Measurements from ENCODE around the gene TMOD4. TPM values are rescaled to one million over a fixed set of nuclear protein-coding genes. Genes with fewer than 3 reads are reported as not detected.
A peak's percentile ranks its signal among the peaks of the same experiment; 100 is the strongest.
"Not testable (repeated sequence)": the region's sequence is repeated elsewhere in the genome, so short reads cannot be mapped to it uniquely, and the experiment has no call there.

TMOD4 gene
- total and polyA plus RNA-seq, 2 donors, result 0.76 to 2.3 TPM

- Histone ChIP-seq H3K27ac (ENCODE audit: low read depth) (no peak overlapping the region), H3K36me3 (ENCODE audit: insufficient read depth) (no peaks in the 10 kb centered on the region), H3K4me1 (ENCODE audit: insufficient read depth) (no peaks in the 10 kb centered on the region), H3K4me3 (ENCODE audit: low read depth, low read length) (no peak overlapping the region)
- no peak for DNase-seq (ENCODE audit: extremely low spot score)
- 89% methylated on average over 1 of the region's 1 CpG for WGBS
These were observed 18.1 kb upstream of the TMOD4 start for GRCh38 chr1:151193856-151194255.

DNA sequence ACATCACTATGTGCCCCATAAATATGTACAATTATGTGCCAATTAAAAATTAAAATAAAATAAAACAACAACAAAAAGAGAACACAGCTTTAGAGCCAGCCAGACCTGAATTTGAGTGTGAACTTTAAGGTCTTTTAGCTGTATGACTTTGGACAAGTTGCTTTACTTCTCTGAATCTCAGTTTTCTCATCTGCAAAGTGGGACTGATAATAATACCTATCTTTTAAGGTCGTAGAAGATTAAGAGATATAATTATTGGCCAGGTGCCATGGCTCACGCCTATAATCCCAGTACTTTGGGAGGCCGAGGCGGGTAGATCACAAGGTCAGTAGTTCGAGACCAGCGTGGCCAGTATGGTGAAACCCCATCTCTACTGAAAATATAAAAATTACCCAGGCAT lies 17.5 kb upstream of the TMOD4 start:
- H3K27ac ChIP-seq (ENCODE audit: low read depth), result no peak overlapping the region
- H3K4me3 ChIP-seq (ENCODE audit: low read depth, low read length), result no peak overlapping the region
- H3K4me1 ChIP-seq (ENCODE audit: insufficient read depth), result no peaks in the 10 kb centered on the region
- no peaks in the 10 kb centered on the region for H3K36me3 ChIP-seq (ENCODE audit: insufficient read depth)
- DNase-seq (ENCODE audit: extremely low spot score), result no peak
- WGBS, result 73% methylated on average over 6 of the region's 6 CpGs

DNA sequence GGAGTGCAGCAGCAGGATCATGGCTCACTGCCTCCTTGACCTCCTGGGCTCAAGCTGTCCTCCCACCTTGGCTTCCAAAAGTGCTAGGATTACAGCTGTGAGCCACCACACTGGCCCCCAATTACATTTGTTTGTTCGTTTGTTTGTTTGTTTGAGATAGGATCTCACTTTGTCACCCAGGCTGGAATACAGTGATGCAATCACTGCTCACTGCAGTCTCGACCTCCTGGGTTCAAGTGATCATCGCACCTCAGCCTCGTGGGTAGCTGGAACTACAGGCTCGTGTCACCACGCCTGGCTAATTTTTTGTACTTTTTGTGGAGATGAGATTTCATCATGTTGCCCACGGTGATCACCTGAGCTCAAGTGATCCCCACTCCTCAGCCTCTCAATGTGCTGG lies 16.3 kb upstream of the TMOD4 start:
- no peak overlapping the region for H3K27ac ChIP-seq (ENCODE audit: low read depth)
- H3K36me3 ChIP-seq (ENCODE audit: insufficient read depth), result no peaks in the 10 kb centered on the region
- H3K4me1 ChIP-seq (ENCODE audit: insufficient read depth), result no peaks in the 10 kb centered on the region
- no peak overlapping the region for H3K4me3 ChIP-seq (ENCODE audit: low read depth, low read length)
- no peak for DNase-seq (ENCODE audit: extremely low spot score)
- 79% methylated on average over 7 of the region's 7 CpGs for WGBS

DNA sequence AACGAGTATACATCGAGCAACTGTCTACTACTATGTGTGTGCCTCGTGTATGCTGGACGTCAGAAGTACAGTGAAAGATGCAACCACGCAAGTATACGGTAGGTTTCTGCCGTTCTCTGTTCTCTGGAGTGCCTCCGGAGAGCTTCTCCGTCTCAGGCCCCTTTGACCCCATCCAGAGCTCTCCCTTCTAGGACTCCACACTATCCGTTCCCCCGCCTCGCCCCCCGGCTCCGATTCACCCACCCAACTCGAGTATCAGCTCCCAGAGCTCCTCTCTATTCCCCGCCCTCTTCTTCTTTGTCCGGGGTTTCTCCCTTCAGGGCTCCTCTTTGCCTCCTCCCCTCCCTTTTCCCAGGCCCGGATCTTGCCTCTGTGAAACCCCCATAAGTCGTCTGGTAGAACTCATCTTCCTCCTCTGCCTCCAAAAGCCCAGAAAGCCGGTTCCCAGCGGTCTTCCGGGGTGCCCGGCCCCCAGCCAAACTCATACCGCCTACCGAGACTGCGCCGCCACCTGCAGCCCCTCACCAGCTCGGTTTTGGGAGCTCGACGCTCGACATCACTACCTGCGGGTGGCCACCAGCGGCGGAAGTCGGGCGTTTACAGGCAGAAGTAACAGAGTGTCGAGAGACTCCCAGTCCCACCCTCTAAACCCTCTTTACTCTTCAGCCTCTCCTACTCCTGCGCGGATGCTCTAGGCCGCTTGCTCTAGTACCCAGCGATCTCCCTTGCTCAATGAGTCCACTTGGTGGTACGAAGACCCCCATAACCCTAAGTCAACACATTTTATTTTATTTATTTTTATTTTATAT lies 14.1 kb upstream of the TMOD4 start, which contains the start of gene VPS72:
Gene VPS72, minus strand, starts transcription at position 561 of the 809 bp plus-strand sequence. Its CDS starts 76 bp downstream, at position 485.
- H3K4me3 ChIP-seq (ENCODE audit: low read depth, low read length), result peak within 1 kb of the TSS; percentile 78
- peak within 1 kb of the TSS; percentile 75 for H3K27ac ChIP-seq (ENCODE audit: low read depth)
- no peaks in the 10 kb centered on the region for H3K4me1 ChIP-seq (ENCODE audit: insufficient read depth)
- DNase-seq (ENCODE audit: extremely low spot score), result peak; percentile 84
- WGBS, result under 1% methylated on average over 42 of the region's 42 CpGs
- H3K36me3 ChIP-seq (ENCODE audit: insufficient read depth), result no peaks in the 10 kb centered on the region

DNA sequence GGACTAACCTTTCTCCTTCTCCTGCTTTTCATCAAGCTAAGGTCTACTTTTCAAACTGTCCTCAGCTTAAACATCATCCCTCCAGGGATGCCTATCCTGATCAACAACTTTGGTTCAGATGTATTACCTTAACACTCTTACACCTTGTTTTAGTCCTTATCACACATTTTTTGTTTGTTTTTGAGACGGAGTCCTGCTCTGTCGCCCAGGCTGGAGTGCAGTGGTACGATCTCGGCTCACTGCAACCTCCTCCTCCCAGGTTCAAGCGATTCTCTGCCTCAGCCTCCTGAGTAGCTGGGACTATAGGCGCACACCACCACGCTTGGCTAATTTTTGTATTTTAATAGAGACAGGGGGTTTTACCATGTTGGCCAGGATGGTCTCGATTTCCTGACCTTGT lies 12.9 kb upstream of the TMOD4 start:
- H3K4me1 ChIP-seq (ENCODE audit: insufficient read depth); H3K36me3 ChIP-seq (ENCODE audit: insufficient read depth); DNase-seq (ENCODE audit: extremely low spot score): not testable (repeated sequence)
- peak overlapping the region; percentile 43 for H3K27ac ChIP-seq (ENCODE audit: low read depth)
- peak overlapping the region; percentile 78 for H3K4me3 ChIP-seq (ENCODE audit: low read depth, low read length)
- 67% methylated on average over 8 of the region's 8 CpGs for WGBS

DNA sequence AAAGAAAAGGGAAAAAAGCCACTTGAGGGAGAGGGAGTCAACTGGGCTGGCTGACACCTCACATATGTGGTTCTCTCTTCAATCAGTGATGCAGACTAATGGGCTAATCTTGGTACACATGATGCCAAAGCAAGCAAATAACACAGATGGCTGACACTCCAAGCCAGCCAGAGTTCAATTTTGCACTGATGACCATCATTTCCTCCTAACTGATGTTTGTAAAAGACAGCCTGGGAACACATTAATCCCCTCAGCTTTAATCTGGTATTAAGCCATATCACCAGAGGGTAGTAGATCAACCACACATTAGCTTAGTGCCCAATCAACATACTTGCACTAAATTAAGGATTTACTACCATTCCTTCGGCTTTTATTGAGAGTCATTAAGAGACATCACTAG lies 11.4 kb upstream of the TMOD4 start:
- Histone ChIP-seq H3K27ac (ENCODE audit: low read depth) (peak overlapping the region; percentile 45), H3K4me1 (ENCODE audit: insufficient read depth) (no peaks in the 10 kb centered on the region)
- WGBS, result 27% methylated on average over 1 of the region's 1 CpG

GRCh38 chr1:151184211-151184610 lies 8.4 kb upstream of the TMOD4 start:
- H3K36me3 ChIP-seq (ENCODE audit: insufficient read depth), result no peaks in the 10 kb centered on the region
- DNase-seq (ENCODE audit: extremely low spot score), result no peak
- H3K4me1 ChIP-seq (ENCODE audit: insufficient read depth), result no peaks in the 10 kb centered on the region
- H3K27ac ChIP-seq (ENCODE audit: low read depth), result no peak overlapping the region
- H3K4me3 ChIP-seq (ENCODE audit: low read depth, low read length), result no peak overlapping the region
- WGBS, result 96% methylated on average over 10 of the region's 10 CpGs

More for the DNA sequence above, 11.4 kb upstream of the TMOD4 start:
- Histone ChIP-seq H3K4me3 (ENCODE audit: low read depth, low read length) (no peak overlapping the region), H3K36me3 (ENCODE audit: insufficient read depth) (no peaks in the 10 kb centered on the region)
- DNase-seq (ENCODE audit: extremely low spot score), result no peak

DNA sequence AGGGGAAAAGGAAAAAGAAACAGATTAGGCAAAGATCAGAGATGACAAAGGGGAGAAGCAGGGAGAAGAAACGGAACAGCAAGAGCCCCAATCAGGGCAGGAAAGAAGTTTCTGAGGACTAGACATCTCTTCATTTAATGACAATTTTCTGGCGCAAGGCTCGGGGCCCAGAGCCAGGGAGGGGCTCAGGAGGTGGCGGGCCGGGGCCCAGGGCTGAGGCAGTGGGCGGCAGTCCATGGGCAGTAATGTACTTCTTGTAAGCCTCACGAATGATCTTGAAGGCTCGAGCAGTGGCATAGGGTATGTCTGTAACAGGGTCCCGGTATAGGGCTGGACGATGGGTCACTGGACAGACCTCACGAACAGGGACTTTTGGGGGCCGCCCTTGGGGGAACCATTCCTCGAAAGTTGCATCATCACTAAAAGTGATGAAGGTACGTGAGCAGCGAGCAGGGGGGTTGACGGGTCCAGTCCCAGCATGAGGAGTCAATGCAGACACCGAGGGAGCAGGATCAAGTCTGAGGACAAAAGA lies 799 bp upstream of the TMOD4 start:
- 86% methylated on average over 17 of the region's 17 CpGs for WGBS
- H3K4me1 ChIP-seq (ENCODE audit: insufficient read depth), result no peaks in the 10 kb centered on the region
- DNase-seq (ENCODE audit: extremely low spot score), result no peak
- H3K4me3 ChIP-seq (ENCODE audit: low read depth, low read length), result no peak overlapping the region
- H3K36me3 ChIP-seq (ENCODE audit: insufficient read depth), result peaks cover 11% of the 10 kb centered on the region
- no peak overlapping the region for H3K27ac ChIP-seq (ENCODE audit: low read depth)

DNA sequence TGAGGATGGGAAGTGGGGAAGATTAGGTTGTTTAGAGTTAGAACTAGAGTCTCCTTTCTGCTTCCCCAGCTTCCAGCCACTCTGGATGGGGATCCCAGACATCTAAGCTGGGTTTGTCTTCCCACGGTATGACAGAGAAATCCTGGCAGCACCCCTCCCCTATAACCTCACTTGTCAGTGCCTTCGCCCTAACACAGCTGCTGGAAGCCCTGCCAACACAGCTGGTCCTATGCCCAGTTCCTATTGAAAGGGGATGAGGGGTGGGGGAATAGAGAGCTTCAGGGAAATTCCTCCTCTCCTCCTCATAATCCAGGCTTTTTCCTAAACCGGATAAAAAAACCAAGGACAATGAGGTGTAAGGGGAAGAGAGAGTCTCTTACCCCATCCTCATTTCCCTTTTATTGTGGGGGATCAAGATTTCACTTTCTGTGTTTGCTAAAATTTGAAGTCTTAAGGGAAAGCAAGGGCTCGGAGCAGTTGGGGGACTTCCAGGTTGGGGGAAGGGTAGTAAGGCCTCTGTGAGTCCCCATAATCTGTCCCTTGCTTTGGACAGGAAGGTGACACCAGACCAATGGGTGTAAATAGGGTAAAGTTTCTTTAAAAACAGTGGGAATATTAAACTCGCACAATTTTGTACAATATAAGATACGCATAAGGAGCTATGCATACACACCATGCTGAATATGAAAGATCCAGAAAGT lies 590 bp downstream of the TMOD4 start:
- DNase-seq (ENCODE audit: extremely low spot score), result no peak
- Histone ChIP-seq H3K27ac (ENCODE audit: low read depth) (no peak overlapping the region), H3K4me3 (ENCODE audit: low read depth, low read length) (no peak overlapping the region), H3K36me3 (ENCODE audit: insufficient read depth) (peaks cover 11% of the 10 kb centered on the region), H3K4me1 (ENCODE audit: insufficient read depth) (no peaks in the 10 kb centered on the region)
- 47% methylated on average over 6 of the region's 6 CpGs for WGBS

DNA sequence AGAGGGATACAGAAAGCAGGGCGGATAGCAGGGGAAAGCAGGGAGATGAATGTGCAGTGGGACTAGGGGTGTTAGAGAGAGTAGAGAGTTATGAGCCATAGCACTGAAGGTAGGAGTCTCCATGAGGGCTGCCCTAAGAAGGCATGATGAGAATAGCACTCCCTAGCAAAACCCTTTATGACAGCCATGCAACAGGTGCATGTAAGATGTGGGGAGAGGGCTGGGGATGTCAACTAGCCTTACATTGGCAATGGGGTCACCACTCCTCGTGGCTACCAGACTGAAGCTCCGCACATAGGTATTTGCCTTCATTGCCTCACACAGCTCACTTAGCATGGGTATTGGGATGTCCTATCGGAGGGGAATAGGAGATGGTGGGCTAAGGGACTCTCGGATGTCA lies 4.6 kb downstream of the TMOD4 start:
- Histone ChIP-seq H3K4me3 (ENCODE audit: low read depth, low read length) (no peak overlapping the region), H3K36me3 (ENCODE audit: insufficient read depth) (peaks cover 6% of the 10 kb centered on the region)
- WGBS, result 90% methylated on average over 5 of the region's 5 CpGs

DNA sequence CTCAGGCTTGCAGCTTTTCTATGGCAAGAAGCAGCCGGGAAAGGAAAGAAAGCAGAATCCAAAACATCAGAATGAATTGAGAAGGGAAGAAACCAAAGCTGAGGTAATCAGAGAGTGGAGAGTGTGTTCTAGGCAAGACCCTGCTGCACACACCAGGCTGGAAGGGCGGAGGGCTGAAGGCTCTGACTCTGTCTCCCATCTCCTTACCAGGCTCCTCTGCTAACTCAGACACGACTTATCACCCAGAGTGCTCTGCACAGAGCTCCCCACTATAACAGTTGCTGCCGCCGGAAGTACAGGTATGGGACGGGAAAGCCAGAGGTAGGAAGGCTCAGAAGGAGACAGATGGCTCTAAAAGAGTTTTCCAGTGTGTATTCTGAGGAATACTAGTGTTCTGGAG lies 8.7 kb downstream of the TMOD4 start:
- Histone ChIP-seq H3K4me1 (ENCODE audit: insufficient read depth) (peaks cover 3% of the 10 kb centered on the region), H3K4me3 (ENCODE audit: low read depth, low read length) (no peak overlapping the region), H3K36me3 (ENCODE audit: insufficient read depth) (no peaks in the 10 kb centered on the region), H3K27ac (ENCODE audit: low read depth) (no peak overlapping the region)
- DNase-seq (ENCODE audit: extremely low spot score), result no peak
- 89% methylated on average over 6 of the region's 6 CpGs for WGBS

More for the DNA sequence above, 4.6 kb downstream of the TMOD4 start:
- no peak overlapping the region for H3K27ac ChIP-seq (ENCODE audit: low read depth)
- no peak for DNase-seq (ENCODE audit: extremely low spot score)
- H3K4me1 ChIP-seq (ENCODE audit: insufficient read depth), result peaks cover 3% of the 10 kb centered on the region

DNA sequence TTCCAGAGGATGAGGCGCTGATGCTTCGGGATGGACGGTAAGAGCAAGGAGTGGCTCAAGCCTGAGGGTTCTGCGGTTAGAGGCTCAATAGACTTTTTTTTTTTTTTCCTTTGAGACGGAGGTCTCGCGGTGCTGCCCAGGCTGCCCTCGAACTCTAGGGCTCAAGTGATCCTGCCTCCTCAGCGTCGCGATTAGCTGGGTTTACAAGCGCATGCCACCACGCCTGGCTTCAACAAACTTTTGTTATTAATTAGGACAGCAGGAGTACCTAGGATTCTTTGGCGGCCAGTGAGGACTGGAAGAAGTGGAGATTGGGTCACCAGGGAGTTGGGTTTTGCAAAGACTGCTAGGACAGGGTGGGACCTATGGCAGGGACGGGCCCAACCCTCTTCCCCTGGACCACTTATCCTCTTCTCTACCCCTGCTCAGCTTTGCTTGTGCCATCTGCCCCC lies 9.2 kb downstream of the TMOD4 start:
- no peak for DNase-seq (ENCODE audit: extremely low spot score)
- H3K36me3 ChIP-seq (ENCODE audit: insufficient read depth), result no peaks in the 10 kb centered on the region
- H3K27ac ChIP-seq (ENCODE audit: low read depth), result no peak overlapping the region
- 4% methylated on average over 15 of the region's 15 CpGs for WGBS
- peaks cover 3% of the 10 kb centered on the region for H3K4me1 ChIP-seq (ENCODE audit: insufficient read depth)
- peak overlapping the region; percentile 66 for H3K4me3 ChIP-seq (ENCODE audit: low read depth, low read length)

DNA sequence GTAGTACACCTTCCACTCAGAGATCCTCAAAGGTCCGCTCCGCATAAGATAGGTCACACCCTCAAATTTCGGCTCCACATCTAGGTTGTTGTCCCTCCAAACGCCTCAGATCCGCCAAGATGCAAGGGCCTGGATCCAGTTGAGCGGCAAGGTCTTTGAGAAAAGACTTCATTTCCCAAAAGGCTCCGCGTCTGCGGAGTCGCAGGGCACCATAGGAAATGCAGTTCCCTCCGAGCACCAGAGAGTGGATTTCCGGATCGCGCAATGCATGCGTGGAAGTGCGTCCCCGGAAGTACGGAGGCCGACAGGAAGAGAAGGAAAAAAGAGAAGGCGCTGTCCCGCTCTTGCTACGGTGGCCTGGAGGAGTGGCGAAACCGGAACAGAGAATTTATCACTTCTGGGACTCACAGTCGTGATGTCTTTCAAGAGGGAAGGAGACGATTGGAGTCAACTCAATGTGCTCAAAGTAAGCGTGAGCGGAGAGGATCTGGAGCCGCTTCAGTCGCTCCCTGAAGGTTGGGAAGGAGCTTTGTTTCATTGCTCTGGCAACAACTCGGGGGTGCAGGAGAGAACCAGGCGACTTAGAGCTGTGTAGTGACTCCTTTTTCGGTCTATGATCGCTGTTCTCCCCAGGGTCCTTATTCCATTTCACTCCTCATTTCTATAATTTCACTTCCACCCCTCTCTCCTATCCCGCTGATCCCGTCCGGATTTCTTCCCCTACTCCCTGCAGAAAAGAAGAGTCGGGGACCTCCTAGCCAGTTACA lies 9.9 kb downstream of the TMOD4 start, which contains the start of the genes LYSMD1 and SCNM1:
Gene LYSMD1, minus strand, starts transcription at position 165 of the 767 bp plus-strand sequence. CDS start 644 bp downstream, outside the sequence.
Gene SCNM1, plus strand, starts transcription at position 407 of the 767 bp plus-strand sequence. Its CDS starts 9 bp downstream, at position 416.
- under 1% methylated on average over 38 of the region's 38 CpGs for WGBS
- H3K4me1 ChIP-seq (ENCODE audit: insufficient read depth), result peaks cover 3% of the 10 kb centered on the region
- H3K27ac ChIP-seq (ENCODE audit: low read depth), result peak within 1 kb of the TSS; percentile 72
- H3K4me3 ChIP-seq (ENCODE audit: low read depth, low read length), result peak within 1 kb of the TSS; percentile 66
- no peaks in the 10 kb centered on the region for H3K36me3 ChIP-seq (ENCODE audit: insufficient read depth)
- DNase-seq (ENCODE audit: extremely low spot score), result peak; percentile 99
